GM12878 (cell line): Measurements from ENCODE around the gene ZNF526. TPM values are rescaled to one million over a fixed set of nuclear protein-coding genes. Genes with fewer than 3 reads are reported as not detected.

Experiments
- ATAC-seq: fragments of 200-7000 bp; cut with Tn5 transposase; 3 replicates; pipeline ENCODE4 v1.9.1; 2020; ENCODE audit warnings: mild to moderate bottlenecking, moderate library complexity
- BruUV-seq: library from RNA; stranded (reverse); fragments of 400-500 nt; replicated peaks from 2 replicates; lab custom pipeline; 2021; lab: Mats Ljungman, UMichigan
- CTCF ChIA-PET: fragments of 300-600 bp; sonication (Branson Sonifier 250); formaldehyde crosslinking; extraction: SDS; loops from one replicate; lab custom pipeline; 2021; ENCODE audit warnings: inconsistent platforms; lab: Yijun Ruan, JAX
- POLR2A ChIA-PET: fragments of 350-600 bp; formaldehyde crosslinking; extraction: SDS; loops from one replicate; lab custom pipeline; 2021; ENCODE audit warnings: inconsistent platforms; lab: Charles Lee
- RAD21 ChIA-PET: fragments of 300-600 bp; sonication (Branson Sonifier 250); formaldehyde crosslinking; loops from one replicate; lab custom pipeline; 2023; ENCODE audit warnings: antibody characterized with exemption; ENCODE audit not compliant: unreplicated experiment; lab: Charles Lee
- SMC1A ChIA-PET: fragments of 300-600 bp; sonication (Branson Sonifier 250); formaldehyde crosslinking; loops from one replicate; lab custom pipeline; 2023; ENCODE audit not compliant: unreplicated experiment, uncharacterized antibody; lab: Charles Lee
- DNase-seq: peaks from one replicate; pipeline ENCODE4 v3.0.0-alpha.2; 2011; ENCODE audit warnings: low read depth, low spot score
- FAIRE-seq: peaks from 3 replicates; lab custom pipeline; 2011; peaks lifted over from hg19 to GRCh38; lab: Jason Lieb, UNC
- H2AFZ ChIP-seq: 2 replicates; pipeline ENCODE4 v1.6.0; 2011; ENCODE audit warnings: low read depth, low read length, control low read depth; ENCODE audit not compliant: control insufficient read depth
- H3K27ac ChIP-seq: 2 replicates; pipeline ENCODE4 v1.5.1; 2011; ENCODE audit warnings: control low read depth; ENCODE audit not compliant: control insufficient read depth, insufficient read depth
- H3K27me3 ChIP-seq, 2 experiments: replicated peaks in 1 of 2; 2 replicates each; pipeline versions ENCODE4 v1.6.0 to v1.6.1; 2011; ENCODE audit warnings: low read length in 1 of 2; ENCODE audit not compliant: control insufficient read depth in 2 of 2, insufficient read depth in 2 of 2
- H3K36me3 ChIP-seq, 2 experiments: 2 replicates each; pipeline ENCODE4 v1.5.1; 2011; ENCODE audit warnings: low read length in 1 of 2; ENCODE audit not compliant: control insufficient read depth in 2 of 2, insufficient read depth in 2 of 2
- H3K4me1 ChIP-seq: 2 replicates; pipeline ENCODE4 v1.6.1; 2011; ENCODE audit warnings: mild to moderate bottlenecking, low read length, moderate library complexity, mixed read lengths; ENCODE audit not compliant: control insufficient read depth, insufficient read depth
- H3K4me2 ChIP-seq: 2 replicates; pipeline ENCODE4 v1.6.0; 2011; ENCODE audit warnings: control low read depth; ENCODE audit not compliant: control insufficient read depth, insufficient read depth
- H3K4me3 ChIP-seq: fragments of 200-600 bp; sonication (generic); 2 replicates; pipeline ENCODE4 v1.5.1; 2016
- H3K79me2 ChIP-seq: 2 replicates; pipeline ENCODE4 v1.6.0; 2011; ENCODE audit warnings: low read length; ENCODE audit not compliant: control insufficient read depth, insufficient read depth
- H3K9ac ChIP-seq: 2 replicates; pipeline ENCODE4 v1.8.0; 2011; ENCODE audit warnings: low read length, control low read depth, mixed read lengths; ENCODE audit not compliant: control insufficient read depth, insufficient read depth
- H3K9me3 ChIP-seq: replicated peaks from 3 replicates; pipeline ENCODE4 v1.5.1; 2011; ENCODE audit warnings: mild to moderate bottlenecking, low read length; ENCODE audit not compliant: control insufficient read depth, insufficient read depth
- H4K20me1 ChIP-seq: 2 replicates; pipeline ENCODE4 v1.6.0; 2011; ENCODE audit not compliant: control insufficient read depth, insufficient read depth
- BCL11A ChIP-seq: IDR thresholded peaks from 2 replicates; pipeline ENCODE4 v1.6.1; 2011; ENCODE audit warnings: low read depth, low read length
- BCL3 ChIP-seq: IDR thresholded peaks from 2 replicates; pipeline ENCODE4 v1.6.1; 2011; ENCODE audit warnings: borderline replicate concordance, low read depth, mild to moderate bottlenecking, moderate library complexity, low read length; ENCODE audit not compliant: insufficient read depth, poor library complexity, severe bottlenecking
- BMI1 ChIP-seq: fragments of 450-650 bp; IDR thresholded peaks from 2 replicates; pipeline ENCODE4 v1.6.1; 2016; ENCODE audit warnings: mild to moderate bottlenecking, moderate library complexity, borderline replicate concordance
- CHD2 ChIP-seq: IDR thresholded peaks from 2 replicates; pipeline ENCODE4 v1.6.1; 2011; ENCODE audit warnings: low read depth, low read length, improper control_type of control experiment, borderline replicate concordance
- CHD4 ChIP-seq: fragments of 200-600 bp; sonication (generic); IDR thresholded peaks from 2 replicates; pipeline ENCODE4 v1.6.1; 2016; ENCODE audit warnings: mild to moderate bottlenecking
- JUND ChIP-seq: IDR thresholded peaks from 2 replicates; pipeline ENCODE4 v1.6.1; 2012; ENCODE audit warnings: low read depth, mild to moderate bottlenecking, low read length, improper control_type of control experiment, moderate library complexity
- MEF2A ChIP-seq: IDR thresholded peaks from 2 replicates; pipeline ENCODE4 v1.6.1; 2011; ENCODE audit warnings: low read depth, mild to moderate bottlenecking, low read length, moderate library complexity; ENCODE audit not compliant: insufficient read depth
- NR2C2 ChIP-seq: IDR thresholded peaks from 2 replicates; pipeline ENCODE4 v1.6.1; 2011; ENCODE audit warnings: borderline replicate concordance, low read depth; ENCODE audit not compliant: control insufficient read depth, insufficient read length
- PAX8 ChIP-seq: fragments of 450-650 bp; IDR thresholded peaks from 2 replicates; pipeline ENCODE4 v1.6.1; 2017; ENCODE audit warnings: mild to moderate bottlenecking, moderate library complexity
- POLR2A ChIP-seq: IDR thresholded peaks from 2 replicates; pipeline ENCODE4 v1.6.1; 2011; ENCODE audit warnings: low read depth, mild to moderate bottlenecking, low read length
- RELA ChIP-seq: fragments of 450-650 bp; IDR thresholded peaks from 2 replicates; pipeline ENCODE4 v1.8.0; 2014; ENCODE audit warnings: borderline replicate concordance; ENCODE audit not compliant: partially characterized antibody
- USF1 ChIP-seq: IDR thresholded peaks from 2 replicates; pipeline ENCODE4 v1.6.1; 2011; ENCODE audit warnings: borderline replicate concordance, low read depth, mild to moderate bottlenecking, moderate library complexity, mixed read lengths, low read length; ENCODE audit not compliant: insufficient read depth; ENCODE audit errors: extremely low read length
- YBX1 ChIP-seq: fragments of 450-650 bp; IDR thresholded peaks from 2 replicates; pipeline ENCODE4 v1.6.1; 2016; ENCODE audit warnings: antibody characterized with exemption
- ZSCAN29 ChIP-seq: fragments of 450-650 bp; IDR thresholded peaks from 2 replicates; pipeline ENCODE4 v1.6.1; 2017; ENCODE audit warnings: mild to moderate bottlenecking, moderate library complexity
- WGBS: methylation state at CpG from one replicate; pipeline ENCODE4 v1.1.6; 2016; ENCODE audit warnings: low lambda C conversion rate; ENCODE audit not compliant: insufficient replicate concordance, insufficient coverage; ENCODE audit errors: missing lambda C conversion rate; 5-methylcytosine and 5-hydroxymethylcytosine counted together
- in situ Hi-C: fragments of 300-500 bp; cut with MboI; formaldehyde crosslinking; loops from 9 replicates; pipeline ENCODE4 v1.14.3; 2018; ENCODE audit warnings: mixed read lengths
- intact Hi-C: fragments of 100-400 bp; cut with micrococcal nuclease; formaldehyde crosslinking; loops from one replicate; pipeline ENCODE4 v1.14.2; 2022; ENCODE audit not compliant: unreplicated experiment
- polyA plus RNA-seq, 11 experiments: library from polyadenylated mRNA; depleted of rRNA in 4 of 11; unstranded in 6 of 11; stranded (reverse) in 5 of 11; fragments of >200 nt; fragmentation: Nextera tagmentation in 4 of 11; fragmentation: Illumina TruSeq in 1 of 11; extraction: Ambion mirVana in 4 of 11; extraction: Trizol in 1 of 11; gene quantifications; 1 replicate in 1 of 11; 2 replicates in 10 of 11; pipeline versions ENCODE4 v1.2.1 to v1.2.3, GENCODE V29; 2011 to 2016; ENCODE audit warnings: inconsistent platforms in 2 of 11, missing spikeins in 2 of 11, low read depth in 1 of 11
- total RNA-seq, 4 experiments: library from RNA; depleted of rRNA in 3 of 4; stranded (reverse); fragments of >200 nt in 3 of 4; fragmentation: Illumina TruSeq in 1 of 4; extraction: Trizol in 1 of 4; gene quantifications; 2 replicates each; pipeline versions ENCODE4 v1.2.1 to v1.2.3, GENCODE V29; 2013 to 2021
- TF ChIP-seq, protein P1 (sequence below): fragments of 450-650 bp; IDR thresholded peaks from 2 replicates; pipeline ENCODE4 v1.6.1; 2017; ENCODE audit warnings: mild to moderate bottlenecking, low read depth, inconsistent platforms; ENCODE audit not compliant: poor library complexity, severe bottlenecking

ZNF526 gene
- total and polyA plus RNA-seq, 10 of the 15 experiments (the other 5 are each of a cell fraction or from before 2014, with no cell fraction given), result 1.8 to 18.3 (median 5.5) TPM

- H3K9me3 ChIP-seq, result no peaks in the 10 kb centered on the region
- H3K27me3 ChIP-seq, result no peaks in the 10 kb centered on the region
- no peaks in the 10 kb centered on the region for H4K20me1 ChIP-seq
- no TSS peak for BruUV-seq
- intact Hi-C loops, result no loop called here
- H3K36me3 ChIP-seq, result peaks cover 28 to 32% of the 10 kb centered on the region in 2 experiments
- H3K4me1 ChIP-seq, result no peaks in the 10 kb centered on the region
- TF ChIP-seq PAX8 (no peak), BMI1 (no peak), RELA (no peak), MEF2A (no peak), JUND (no peak), ZSCAN29 (no peak), NR2C2 (no peak), YBX1 (no peak), BCL3 (no peak), CHD4 (no peak), BCL11A (no peak), POLR2A (no peak), USF1 (no peak), CHD2 (no peak)
- TF ChIP-seq, protein P1, sequence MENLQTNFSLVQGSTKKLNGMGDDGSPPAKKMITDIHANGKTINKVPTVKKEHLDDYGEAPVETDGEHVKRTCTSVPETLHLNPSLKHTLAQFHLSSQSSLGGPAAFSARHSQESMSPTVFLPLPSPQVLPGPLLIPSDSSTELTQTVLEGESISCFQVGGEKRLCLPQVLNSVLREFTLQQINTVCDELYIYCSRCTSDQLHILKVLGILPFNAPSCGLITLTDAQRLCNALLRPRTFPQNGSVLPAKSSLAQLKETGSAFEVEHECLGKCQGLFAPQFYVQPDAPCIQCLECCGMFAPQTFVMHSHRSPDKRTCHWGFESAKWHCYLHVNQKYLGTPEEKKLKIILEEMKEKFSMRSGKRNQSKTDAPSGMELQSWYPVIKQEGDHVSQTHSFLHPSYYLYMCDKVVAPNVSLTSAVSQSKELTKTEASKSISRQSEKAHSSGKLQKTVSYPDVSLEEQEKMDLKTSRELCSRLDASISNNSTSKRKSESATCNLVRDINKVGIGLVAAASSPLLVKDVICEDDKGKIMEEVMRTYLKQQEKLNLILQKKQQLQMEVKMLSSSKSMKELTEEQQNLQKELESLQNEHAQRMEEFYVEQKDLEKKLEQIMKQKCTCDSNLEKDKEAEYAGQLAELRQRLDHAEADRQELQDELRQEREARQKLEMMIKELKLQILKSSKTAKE, result no peak
- TF ChIP-seq, all 136 proteins: peak for 0
- POLR2A ChIA-PET, result no interaction called here
- Histone ChIP-seq H3K79me2 (peaks cover 6% of the 10 kb centered on the region), H2AFZ (no peak overlapping the region), H3K4me3 (no peak overlapping the region), H3K9ac (no peak overlapping the region), H3K27ac (no peak overlapping the region), H3K4me2 (no peak overlapping the region)
- in situ Hi-C loops, result no loop called here
- no peak for DNase-seq
- SMC1A ChIA-PET, result no interaction called here
- RAD21 ChIA-PET, result no interaction called here
- CTCF ChIA-PET, result no interaction called here
- 97% methylated on average over 11 of the region's 11 CpGs for WGBS
- no peak for ATAC-seq
- FAIRE-seq, result no peak
Observed at GRCh38 chr19:42208612-42209011, 11.5 kb upstream of the ZNF526 start.
